HG02840 (cell line): ENCODE measurements around the gene SEC16A.

Source experiments
- ATAC-seq: cut with Tn5 transposase; IDR thresholded peaks from one replicate; pipeline ENCODE4 v1.9.1; 2021; ENCODE audit warnings: mild to moderate bottlenecking, moderate library complexity, moderate number of reproducible peaks; ENCODE audit not compliant: unreplicated experiment, low FRiP score

SEC16A gene

DNA sequence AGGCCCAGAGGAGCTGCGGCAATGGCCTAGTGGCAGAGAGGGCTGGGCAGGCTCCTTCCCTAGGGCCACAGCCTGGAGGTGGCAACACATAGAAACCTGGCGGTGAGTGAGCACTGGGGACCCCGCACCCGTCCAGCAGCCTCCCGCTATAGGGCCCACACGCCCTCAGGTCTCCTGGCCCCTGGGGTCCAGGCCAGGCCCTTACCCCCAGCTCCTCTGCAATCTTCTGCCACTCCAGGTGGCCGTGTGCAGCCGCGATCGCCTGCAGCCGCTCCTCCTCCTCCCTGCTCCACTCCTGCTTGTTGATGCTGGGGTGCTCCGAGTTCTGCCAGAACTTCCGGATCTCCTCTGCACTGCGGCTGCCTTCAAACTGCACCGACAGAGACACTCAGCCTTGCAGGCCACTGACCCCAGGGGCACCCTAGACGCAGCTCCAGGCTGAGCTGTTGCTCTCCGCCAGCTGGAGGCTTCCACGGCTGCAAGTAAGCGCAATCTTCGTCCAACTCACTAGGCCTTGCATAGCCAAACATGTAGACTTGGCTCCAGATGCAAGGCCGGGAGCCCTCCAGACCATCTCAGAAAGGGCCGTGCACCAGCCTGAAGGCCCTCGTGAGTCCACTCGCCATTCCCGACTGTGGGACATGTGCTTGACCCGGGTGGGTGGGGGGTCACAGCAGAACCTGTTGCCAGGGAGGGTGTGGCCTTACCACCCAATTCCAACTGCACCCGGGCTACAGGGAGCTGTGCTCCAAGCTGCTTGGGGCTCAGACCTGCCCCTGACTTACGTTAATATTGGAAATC lies 90.9 kb downstream of the SEC16A start:
- ATAC-seq: no peak
